Measurements from ENCODE around the gene LURAP1L.

LURAP1L gene

GRCh38 chr9:12777121-12778022, 2.6 kb downstream of the LURAP1L start:
- DNase-seq (ENCODE audit: low spot score), result no peak

- DNase-seq (ENCODE audit: low spot score), result no peak
Observed at GRCh38 chr9:12778389-12778788, 3.6 kb downstream of the LURAP1L start.

- no peak for DNase-seq (ENCODE audit: low spot score)
Observed at GRCh38 chr9:12781226-12781733, 6.5 kb downstream of the LURAP1L start.

GRCh38 chr9:12783767-12784460, 9.1 kb downstream of the LURAP1L start:
- DNase-seq (ENCODE audit: low spot score), result no peak

- peak; percentile 85 for DNase-seq (ENCODE audit: low spot score)
Observed at GRCh38 chr9:12784461-12785259, 9.8 kb downstream of the LURAP1L start.

GRCh38 chr9:12785260-12785770, 10.5 kb downstream of the LURAP1L start:
- DNase-seq (ENCODE audit: low spot score), result no peak

GRCh38 chr9:12785941-12786340, 11.1 kb downstream of the LURAP1L start:
- no peak for DNase-seq (ENCODE audit: low spot score)

- DNase-seq (ENCODE audit: low spot score), result no peak
Observed at GRCh38 chr9:12790001-12790400, 15.2 kb downstream of the LURAP1L start.

GRCh38 chr9:12790883-12791282, 16.1 kb downstream of the LURAP1L start:
- DNase-seq (ENCODE audit: low spot score), result no peak

GRCh38 chr9:12794101-12794799, 19.4 kb downstream of the LURAP1L start:
- no peak for DNase-seq (ENCODE audit: low spot score)

GRCh38 chr9:12796601-12797000, 21.8 kb downstream of the LURAP1L start:
- no peak for DNase-seq (ENCODE audit: low spot score)

GRCh38 chr9:12797037-12797436, 22.2 kb downstream of the LURAP1L start:
- no peak for DNase-seq (ENCODE audit: low spot score)

- no peak for DNase-seq (ENCODE audit: low spot score)
Observed at GRCh38 chr9:12798066-12798770, 23.4 kb downstream of the LURAP1L start.

- no peak for DNase-seq (ENCODE audit: low spot score)
Observed at GRCh38 chr9:12801187-12801586, 26.4 kb downstream of the LURAP1L start.

- no peak for DNase-seq (ENCODE audit: low spot score)
Observed at GRCh38 chr9:12801663-12802062, 26.8 kb downstream of the LURAP1L start.

- DNase-seq (ENCODE audit: low spot score), result no peak
Observed at GRCh38 chr9:12802093-12802492, 27.3 kb downstream of the LURAP1L start.

- no peak for DNase-seq (ENCODE audit: low spot score)
Observed at GRCh38 chr9:12808569-12808968, 33.7 kb downstream of the LURAP1L start.

GRCh38 chr9:12809720-12810119, 34.9 kb downstream of the LURAP1L start:
- DNase-seq (ENCODE audit: low spot score), result peak; percentile 73

- DNase-seq (ENCODE audit: low spot score), result no peak
Observed at GRCh38 chr9:12811935-12812334, 37.1 kb downstream of the LURAP1L start.

GRCh38 chr9:12812710-12813109, 37.9 kb downstream of the LURAP1L start:
- no peak for DNase-seq (ENCODE audit: low spot score)

- DNase-seq (ENCODE audit: low spot score), result no peak
Observed at GRCh38 chr9:12813533-12813932, 38.7 kb downstream of the LURAP1L start.
